ENCODE results near the gene PTPRH. TPM values are rescaled to one million over a fixed set of nuclear protein-coding genes. Genes with fewer than 3 reads are reported as not detected.

The PTPRH gene
- polyA plus RNA-seq, 1 of the 3 experiments (the other 2 are of a cell fraction), result 1.1 TPM

GRCh38 chr19:55131421-55131820 lies 77.9 kb downstream of the PTPRH start:
- no peak overlapping the region for H3K27ac ChIP-seq (ENCODE audit: low read depth in 2 of 2, low read length in 1 of 2)
- WGBS (ENCODE audit: low lambda C conversion rate), result 64% methylated on average over 16 of the region's 16 CpGs
- H3K27me3 ChIP-seq (ENCODE audit: insufficient read depth), result peaks cover 13% of the 10 kb centered on the region; the same call in 1 of the 2 replicates
- H3K4me1 ChIP-seq (ENCODE audit: control insufficient read depth in 1 of 2, insufficient read depth in 2 of 2, low read depth in 1 of 2, low read length in 1 of 2), result no peaks in the 10 kb centered on the region
- H4K20me1 ChIP-seq (ENCODE audit: insufficient read depth), result no peaks in the 10 kb centered on the region
- peaks cover 4% of the 10 kb centered on the region for H3F3A ChIP-seq (replicated peaks; ENCODE audit: insufficient read depth)
- no peaks in the 10 kb centered on the region for H3K9me3 ChIP-seq
- no peak overlapping the region for H3K9ac ChIP-seq
- TF ChIP-seq NRF1 (IDR thresholded peaks at IDR 0.05; ENCODE audit: low read depth, low read length) (no peak), GATA2 (CRISPR knock-in tag; IDR thresholded peaks at IDR 0.05) (no peak), FOSL2 (IDR thresholded peaks at IDR 0.05; ENCODE audit: borderline replicate concordance, low read depth) (no peak), EZH2phosphoT487 (IDR thresholded peaks at IDR 0.05; ENCODE audit: borderline replicate concordance, low read depth) (no peak), GABPA (IDR thresholded peaks at IDR 0.05; ENCODE audit: low read depth) (no peak), USF2 (IDR thresholded peaks at IDR 0.05; ENCODE audit: borderline replicate concordance, low read depth, low read length) (no peak), SIN3A (IDR thresholded peaks at IDR 0.05; ENCODE audit: borderline replicate concordance, low read depth, low read length) (no peak)
- DNase-seq, result no peak
- H3K4me3 ChIP-seq (ENCODE audit: low read depth in 2 of 2, low read length in 1 of 2), result no peak overlapping the region
- ChIA-PET POLR2A (no interaction called here), CTCF (interaction anchor here (2.5 to 3.2 kb wide), 3 partner anchors 11 to 250 kb away, joined by 8 to 37 read pairs (median 23); no protein-coding TSS in a partner anchor)
- H3K4me2 ChIP-seq, result no peak overlapping the region
- H3K9me2 ChIP-seq, result no peaks in the 10 kb centered on the region
- H2AFZ ChIP-seq (ENCODE audit: low read depth), result no peak overlapping the region
- H3K79me2 ChIP-seq (ENCODE audit: insufficient read depth), result no peaks in the 10 kb centered on the region
- H3K36me3 ChIP-seq (replicated peaks in 1 of 2; ENCODE audit: control insufficient read depth in 1 of 2, insufficient read depth in 2 of 2, low read length in 1 of 2), result no peaks in the 10 kb centered on the region

Small RNA genes lying within 50 kb of the gene (small RNA-seq; reads per million reads assigned to genes)
- 0 to 0.21 (median 0) reads per million in 7 experiments for gene MIR6802
- gene MIR6803, result 0 reads per million in 7 experiments
- gene MIR6804, result 0 to 0.26 (median 0) reads per million in 7 experiments
- gene RF01210, result 0 reads per million in 7 experiments

Other genes with a start within 250 kb of the PTPRH start
- gene NLRP2, start 243.1 kb downstream of the PTPRH start, polyA plus RNA-seq (2012; rRNA removed), result 0.08 and 0.15 TPM in 2 replicates
- gene GP6, start 171.2 kb downstream of the PTPRH start, polyA plus RNA-seq (2012; rRNA removed), result 0.12 and 0.24 TPM in 2 replicates
- gene RDH13, start 146.4 kb downstream of the PTPRH start, polyA plus RNA-seq (2012; rRNA removed), result 8.9 and 9.6 TPM in 2 replicates
- 9.6 and 12.9 TPM in 2 replicates for gene EPS8L1, start 133.6 kb downstream of the PTPRH start, polyA plus RNA-seq (2012; rRNA removed)
- gene PPP1R12C, start 91.9 kb downstream of the PTPRH start, polyA plus RNA-seq (2012; rRNA removed), result 83.9 and 87.3 TPM in 2 replicates
- gene TNNT1, start 60.3 kb downstream of the PTPRH start, polyA plus RNA-seq (2012; rRNA removed), result 27.1 and 39.5 TPM in 2 replicates
- gene TNNI3, start 51.8 kb downstream of the PTPRH start, polyA plus RNA-seq (2012; rRNA removed), result 9.1 and 11.4 TPM in 2 replicates
- 2.4 and 2.5 TPM in 2 replicates for gene DNAAF3, start 42.9 kb downstream of the PTPRH start, polyA plus RNA-seq (2012; rRNA removed)
- gene SYT5, start 29.2 kb downstream of the PTPRH start, polyA plus RNA-seq (2012; rRNA removed), result 0.21 and 0.39 TPM in 2 replicates
- gene TMEM86B, start 19.3 kb upstream of the PTPRH start, polyA plus RNA-seq (2012; rRNA removed), result 2.0 and 3.0 TPM in 2 replicates
- gene PPP6R1, start 49.5 kb upstream of the PTPRH start, polyA plus RNA-seq (2012; rRNA removed), result 44.9 and 47.8 TPM in 2 replicates
- 51.7 and 55.4 TPM in 2 replicates for gene HSPBP1, start 70.6 kb upstream of the PTPRH start, polyA plus RNA-seq (2012; rRNA removed)
- 32.2 and 49.7 TPM in 2 replicates for gene BRSK1, start 74.5 kb upstream of the PTPRH start, polyA plus RNA-seq (2012; rRNA removed)
- not detected in 2 replicates for gene TMEM150B, start 115.8 kb upstream of the PTPRH start, polyA plus RNA-seq (2012; rRNA removed)
- gene KMT5C, start 130.4 kb upstream of the PTPRH start, polyA plus RNA-seq (2012; rRNA removed), result 14.0 and 14.4 TPM in 2 replicates
- gene COX6B2, start 145.2 kb upstream of the PTPRH start, polyA plus RNA-seq (2012; rRNA removed), result 0.58 and 0.74 TPM in 2 replicates
- gene GARIN5B, start 153.8 kb upstream of the PTPRH start, polyA plus RNA-seq (2012; rRNA removed), result not detected in 2 replicates
- 13.2 and 16.1 TPM in 2 replicates for gene IL11, start 161.0 kb upstream of the PTPRH start, polyA plus RNA-seq (2012; rRNA removed)
- gene TMEM190, start 167.3 kb upstream of the PTPRH start, polyA plus RNA-seq (2012; rRNA removed), result 0.77 and 0.91 TPM in 2 replicates
- gene TMEM238, start 174.8 kb upstream of the PTPRH start, polyA plus RNA-seq (2012; rRNA removed), result 0.08 and 0.12 TPM in 2 replicates
- 2,297 and 2,368 TPM in 2 replicates for gene RPL28, start 176.4 kb upstream of the PTPRH start, polyA plus RNA-seq (2012; rRNA removed)
- gene UBE2S, start 198.3 kb upstream of the PTPRH start, polyA plus RNA-seq (2012; rRNA removed), result 84.7 and 133 TPM in 2 replicates
- gene SHISA7, start 233.8 kb upstream of the PTPRH start, polyA plus RNA-seq (2012; rRNA removed), result 0.02 TPM in 1 of 2 replicates, not detected in the other

Data from SK-N-SH (cell line).